Body of pancreas (tissue), 4 donors: Measurements from ENCODE around the gene PHF5A.

ENCODE experiments used
- POLR2A ChIP-seq, 3 donors: fragments of 450-650 bp; IDR thresholded peaks; one replicate each; pipeline ENCODE4 v1.6.1; 2016; ENCODE audit warnings: antibody characterized with exemption in 3 of 3, mild to moderate bottlenecking in 2 of 3
- TF ChIP-seq, protein P1 (sequence below), 7 experiments: fragments of 450-650 bp in 4 of 7; fragments of 200-600 bp in 3 of 7; sonication (generic) in 3 of 7; IDR thresholded peaks; one replicate each; pipeline ENCODE4 v1.5.1; 2016 to 2019; ENCODE audit warnings: antibody characterized with exemption in 7 of 7

DNA sequence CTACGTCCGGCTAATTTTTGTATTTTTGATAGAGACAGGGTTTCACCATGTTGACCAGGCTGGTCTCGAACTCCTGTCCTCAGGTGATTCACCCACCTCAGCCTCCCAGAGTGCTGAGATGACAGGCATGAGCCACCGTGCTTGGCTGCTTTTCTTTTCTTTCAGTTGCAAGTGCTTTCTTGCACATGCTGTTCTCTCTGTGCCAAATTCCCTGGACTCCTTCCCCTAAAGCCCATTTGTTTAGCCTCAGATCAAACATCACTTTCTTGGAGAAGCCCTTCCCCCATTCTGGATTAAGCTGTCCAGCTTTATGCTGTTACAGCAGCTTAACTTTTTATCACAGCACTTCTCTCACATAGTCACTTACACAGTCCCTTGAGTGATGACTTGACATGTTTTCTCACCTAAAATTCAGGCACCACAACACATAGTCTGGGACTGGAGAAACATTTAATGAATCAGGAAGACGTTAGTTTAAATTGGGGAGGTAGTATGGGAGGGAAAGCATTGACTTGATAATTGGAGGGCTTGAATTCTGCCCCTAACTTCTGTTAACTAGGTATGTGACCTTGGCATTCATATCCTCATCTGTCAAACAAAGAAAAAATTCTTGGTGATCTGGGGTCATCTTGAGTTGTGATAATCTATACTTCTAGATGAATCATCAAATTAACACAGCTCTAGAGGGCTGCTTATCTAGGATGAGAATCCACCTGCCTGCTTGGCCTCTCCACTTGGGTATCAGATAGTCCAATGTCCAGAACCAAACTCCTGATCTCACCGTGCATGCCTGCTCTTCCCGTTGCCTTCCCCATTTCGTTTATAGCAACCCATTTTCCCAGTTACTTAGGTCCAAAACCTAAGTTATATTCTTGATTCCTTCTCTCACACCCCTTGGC is 18.8 kb upstream of the PHF5A start:
- no peak for TF ChIP-seq POLR2A (IDR thresholded peaks at IDR 0.05)
- TF ChIP-seq, protein P1, sequence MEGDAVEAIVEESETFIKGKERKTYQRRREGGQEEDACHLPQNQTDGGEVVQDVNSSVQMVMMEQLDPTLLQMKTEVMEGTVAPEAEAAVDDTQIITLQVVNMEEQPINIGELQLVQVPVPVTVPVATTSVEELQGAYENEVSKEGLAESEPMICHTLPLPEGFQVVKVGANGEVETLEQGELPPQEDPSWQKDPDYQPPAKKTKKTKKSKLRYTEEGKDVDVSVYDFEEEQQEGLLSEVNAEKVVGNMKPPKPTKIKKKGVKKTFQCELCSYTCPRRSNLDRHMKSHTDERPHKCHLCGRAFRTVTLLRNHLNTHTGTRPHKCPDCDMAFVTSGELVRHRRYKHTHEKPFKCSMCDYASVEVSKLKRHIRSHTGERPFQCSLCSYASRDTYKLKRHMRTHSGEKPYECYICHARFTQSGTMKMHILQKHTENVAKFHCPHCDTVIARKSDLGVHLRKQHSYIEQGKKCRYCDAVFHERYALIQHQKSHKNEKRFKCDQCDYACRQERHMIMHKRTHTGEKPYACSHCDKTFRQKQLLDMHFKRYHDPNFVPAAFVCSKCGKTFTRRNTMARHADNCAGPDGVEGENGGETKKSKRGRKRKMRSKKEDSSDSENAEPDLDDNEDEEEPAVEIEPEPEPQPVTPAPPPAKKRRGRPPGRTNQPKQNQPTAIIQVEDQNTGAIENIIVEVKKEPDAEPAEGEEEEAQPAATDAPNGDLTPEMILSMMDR (IDR thresholded peaks at IDR 0.05) = no peak
